GM12892 (cell line): ENCODE measurements around the gene TCF12.

Experiments
- POLR2A ChIP-seq: IDR thresholded peaks from 2 replicates; pipeline ENCODE4 v1.6.1; 2011; ENCODE audit warnings: low read depth, low read length, control low read depth
- TAF1 ChIP-seq: IDR thresholded peaks from 2 replicates; pipeline ENCODE4 v1.6.1; 2011; ENCODE audit warnings: low read depth, mild to moderate bottlenecking, control low read depth, low read length, borderline replicate concordance

GRCh38 chr15:56959318-56959648 is 40.8 kb downstream of the TCF12 start:
- no peak for TF ChIP-seq TAF1
- TF ChIP-seq POLR2A = no peak
